Hepatocyte (in vitro differentiated cells): Measurements from ENCODE around the gene FANCB. TPM values are rescaled to one million over a fixed set of nuclear protein-coding genes. Genes with fewer than 3 reads are reported as not detected.

ENCODE experiments used
- DNase-seq: peaks from one replicate; pipeline ENCODE4 v3.0.0-alpha.2; 2016; ENCODE audit warnings: low spot score
- H2AFZ ChIP-seq: fragments of 200-600 bp; sonication (generic); 2 replicates; pipeline ENCODE4 v1.6.0; 2016; ENCODE audit warnings: antibody characterized with exemption, mild to moderate bottlenecking
- H3K27ac ChIP-seq: fragments of 200-600 bp; sonication (generic); 2 replicates; pipeline ENCODE4 v1.5.1; 2016; ENCODE audit warnings: mild to moderate bottlenecking
- H3K27me3 ChIP-seq: fragments of 200-600 bp; sonication (generic); 2 replicates; pipeline ENCODE4 v1.6.1; 2016
- H3K36me3 ChIP-seq: fragments of 200-600 bp; sonication (generic); replicated peaks from 2 replicates; pipeline ENCODE4 v1.5.1; 2016; ENCODE audit warnings: low read depth; ENCODE audit not compliant: insufficient read depth
- H3K4me1 ChIP-seq: fragments of 200-600 bp; sonication (generic); 2 replicates; pipeline ENCODE4 v1.5.1; 2016; ENCODE audit warnings: mild to moderate bottlenecking, moderate library complexity; ENCODE audit not compliant: insufficient read depth
- H3K4me2 ChIP-seq: fragments of 200-600 bp; sonication (generic); 2 replicates; pipeline ENCODE4 v1.6.0; 2016
- H3K4me3 ChIP-seq: fragments of 200-600 bp; sonication (generic); 2 replicates; pipeline ENCODE4 v1.5.1; 2016; ENCODE audit warnings: mild to moderate bottlenecking
- H3K79me2 ChIP-seq: fragments of 200-600 bp; sonication (generic); 2 replicates; pipeline ENCODE4 v1.6.0; 2017; ENCODE audit warnings: mild to moderate bottlenecking
- H3K9me2 ChIP-seq: fragments of 200-600 bp; sonication (generic); replicated peaks from 2 replicates; pipeline ENCODE4 v1.6.0; 2017; ENCODE audit warnings: mild to moderate bottlenecking; ENCODE audit not compliant: insufficient read depth
- H3K9me3 ChIP-seq: fragments of 200-600 bp; sonication (generic); 2 replicates; pipeline ENCODE4 v1.5.1; 2016; ENCODE audit warnings: low read depth, mild to moderate bottlenecking
- H4K20me1 ChIP-seq: fragments of 200-600 bp; sonication (generic); 2 replicates; pipeline ENCODE4 v1.6.0; 2016; ENCODE audit warnings: mild to moderate bottlenecking; ENCODE audit not compliant: insufficient read depth, poor library complexity, severe bottlenecking
- CTCF ChIP-seq: fragments of 200-600 bp; sonication (generic); IDR thresholded peaks from 2 replicates; pipeline ENCODE4 v1.5.1; 2016; ENCODE audit warnings: antibody characterized with exemption, mild to moderate bottlenecking; ENCODE audit not compliant: poor library complexity
- EZH2 ChIP-seq: fragments of 200-600 bp; sonication (generic); IDR thresholded peaks from 2 replicates; pipeline ENCODE4 v1.6.1; 2016; ENCODE audit warnings: antibody characterized with exemption, mild to moderate bottlenecking, borderline replicate concordance
- EZH2phosphoT487 ChIP-seq: fragments of 200-600 bp; sonication (generic); IDR thresholded peaks from one replicate; pipeline ENCODE4 v1.6.1; 2018; ENCODE audit warnings: antibody characterized with exemption, mild to moderate bottlenecking, low read depth, moderate library complexity; ENCODE audit not compliant: unreplicated experiment, severe bottlenecking
- WGBS: methylation state at CpG from one replicate; pipeline ENCODE4 v1.1.6; 2016; ENCODE audit warnings: low lambda C conversion rate; ENCODE audit errors: missing lambda C conversion rate; 5-methylcytosine and 5-hydroxymethylcytosine counted together
- polyA plus RNA-seq: library from polyadenylated mRNA; unstranded; fragments of >200 nt; fragmentation: Nextera tagmentation; extraction: Ambion mirVana; gene quantifications from 2 replicates; pipeline ENCODE4 v1.2.1, GENCODE V29; 2016
- total RNA-seq: library from RNA; depleted of rRNA; stranded (reverse); fragments of >200 nt; gene quantifications from 2 replicates; pipeline ENCODE4 v1.2.3, GENCODE V29; 2014

FANCB gene
- total and polyA plus RNA-seq, 2 experiments from 2014 or later, result 0.89 to 1.9 TPM

- TF ChIP-seq EZH2 (no peak), EZH2phosphoT487 (no peak), CTCF (no peak)
- no peaks in the 10 kb centered on the region for H3K27me3 ChIP-seq
- no peaks in the 10 kb centered on the region for H3K79me2 ChIP-seq
- no peaks in the 10 kb centered on the region for H3K36me3 ChIP-seq
- no peak for DNase-seq
- no peaks in the 10 kb centered on the region for H3K9me3 ChIP-seq
- H3K4me3 ChIP-seq, result no peak overlapping the region
- 81% methylated on average over 4 of the region's 4 CpGs for WGBS
- H3K27ac ChIP-seq, result no peak overlapping the region
- H3K4me2 ChIP-seq, result no peak overlapping the region
- H3K4me1 ChIP-seq, result no peaks in the 10 kb centered on the region
- H2AFZ ChIP-seq, result no peak overlapping the region
- no peaks in the 10 kb centered on the region for H3K9me2 ChIP-seq
- H4K20me1 ChIP-seq, result no peaks in the 10 kb centered on the region
Observed at GRCh38 chrX:14843666-14844065, 29.2 kb downstream of the FANCB start.

- Histone ChIP-seq H4K20me1 (no peaks in the 10 kb centered on the region), H3K79me2 (no peaks in the 10 kb centered on the region), H3K9me3 (no peaks in the 10 kb centered on the region), H3K27me3 (no peaks in the 10 kb centered on the region), H3K27ac (no peak overlapping the region), H3K9me2 (no peaks in the 10 kb centered on the region), H3K4me3 (no peak overlapping the region), H3K36me3 (no peaks in the 10 kb centered on the region), H3K4me2 (no peak overlapping the region), H3K4me1 (no peaks in the 10 kb centered on the region), H2AFZ (no peak overlapping the region)
- DNase-seq, result no peak
- TF ChIP-seq CTCF (no peak), EZH2phosphoT487 (no peak), EZH2 (no peak)
- 54% methylated on average over 2 of the region's 2 CpGs for WGBS
Observed at GRCh38 chrX:14837155-14837554, 35.7 kb downstream of the FANCB start.

- Histone ChIP-seq H3K4me3 (no peak overlapping the region), H3K27me3 (no peaks in the 10 kb centered on the region), H3K9me2 (no peaks in the 10 kb centered on the region), H3K79me2 (no peaks in the 10 kb centered on the region), H3K4me1 (no peaks in the 10 kb centered on the region), H3K27ac (no peak overlapping the region), H3K9me3 (no peaks in the 10 kb centered on the region), H2AFZ (no peak overlapping the region), H4K20me1 (no peaks in the 10 kb centered on the region), H3K4me2 (no peak overlapping the region), H3K36me3 (no peaks in the 10 kb centered on the region)
- TF ChIP-seq EZH2phosphoT487 (no peak), EZH2 (no peak), CTCF (no peak)
- no peak for DNase-seq
Observed at GRCh38 chrX:14832586-14832985, 40.3 kb downstream of the FANCB start.

- WGBS, result 44% methylated on average over 2 of the region's 2 CpGs
- Histone ChIP-seq H3K36me3 (no peaks in the 10 kb centered on the region), H3K9me3 (no peaks in the 10 kb centered on the region), H3K27ac (no peak overlapping the region), H3K79me2 (no peaks in the 10 kb centered on the region), H4K20me1 (no peaks in the 10 kb centered on the region), H3K4me2 (no peak overlapping the region), H3K27me3 (no peaks in the 10 kb centered on the region), H3K4me3 (no peak overlapping the region), H2AFZ (no peak overlapping the region), H3K4me1 (no peaks in the 10 kb centered on the region), H3K9me2 (no peaks in the 10 kb centered on the region)
- TF ChIP-seq EZH2phosphoT487 (no peak), CTCF (no peak), EZH2 (no peak)
- DNase-seq, result no peak
Observed at GRCh38 chrX:14832151-14832550, 40.7 kb downstream of the FANCB start.
